ENCODE data around the gene RYR1.
"Not testable (repeated sequence)": the region's sequence is repeated elsewhere in the genome, so short reads cannot be mapped to it uniquely, and the experiment has no call there.

The RYR1 gene

DNA sequence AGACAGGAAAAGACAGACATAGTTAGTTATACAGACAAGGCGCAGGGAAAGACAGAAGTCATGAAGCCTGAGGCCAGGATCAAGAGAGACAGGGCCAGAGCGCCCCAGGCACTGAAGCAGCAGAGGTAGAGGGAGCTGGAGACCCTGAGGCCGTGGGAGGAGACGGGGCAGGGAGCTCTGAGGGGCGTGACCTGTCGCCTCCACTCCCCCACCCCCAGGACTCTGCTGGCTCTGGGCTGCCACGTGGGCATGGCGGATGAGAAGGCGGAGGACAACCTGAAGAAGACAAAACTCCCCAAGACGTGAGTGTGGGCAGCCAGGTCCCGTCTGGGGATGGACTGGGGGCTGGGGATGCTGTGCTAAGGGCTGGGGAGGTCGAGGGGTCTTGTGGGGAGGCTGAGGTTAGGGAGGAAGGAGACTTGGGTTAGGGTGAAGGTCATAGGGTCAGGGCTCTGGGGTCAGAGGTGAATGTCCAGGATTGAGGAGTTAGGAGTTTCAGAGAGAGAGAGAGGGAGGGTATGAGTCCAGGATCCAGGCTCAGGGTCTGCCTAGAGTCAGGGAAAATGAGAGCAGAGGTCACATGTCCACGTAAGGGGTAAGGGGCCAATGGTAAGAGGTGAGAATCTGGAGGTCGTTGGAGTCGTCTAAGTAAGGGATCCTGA lies 31.1 kb downstream of the RYR1 start:
- H3K9me3 ChIP-seq (ENCODE audit: control insufficient read depth, insufficient read depth, low read length): no peaks in the 10 kb centered on the region
- no peak overlapping the region for H3K27ac ChIP-seq (ENCODE audit: low read depth, low read length)
- no peak overlapping the region for H3K4me3 ChIP-seq (ENCODE audit: low read depth, low read length)
- no peaks in the 10 kb centered on the region for H3K4me1 ChIP-seq (ENCODE audit: control insufficient read depth, insufficient read depth, low read length)
- H3K9ac ChIP-seq (ENCODE audit: low read depth, low read length): no peak overlapping the region
- no peaks in the 10 kb centered on the region for H3K27me3 ChIP-seq (ENCODE audit: control insufficient read depth, insufficient read depth, low read length)
- H3K36me3 ChIP-seq (ENCODE audit: control insufficient read depth, insufficient read depth, low read length): peaks cover 74% of the 10 kb centered on the region

DNA sequence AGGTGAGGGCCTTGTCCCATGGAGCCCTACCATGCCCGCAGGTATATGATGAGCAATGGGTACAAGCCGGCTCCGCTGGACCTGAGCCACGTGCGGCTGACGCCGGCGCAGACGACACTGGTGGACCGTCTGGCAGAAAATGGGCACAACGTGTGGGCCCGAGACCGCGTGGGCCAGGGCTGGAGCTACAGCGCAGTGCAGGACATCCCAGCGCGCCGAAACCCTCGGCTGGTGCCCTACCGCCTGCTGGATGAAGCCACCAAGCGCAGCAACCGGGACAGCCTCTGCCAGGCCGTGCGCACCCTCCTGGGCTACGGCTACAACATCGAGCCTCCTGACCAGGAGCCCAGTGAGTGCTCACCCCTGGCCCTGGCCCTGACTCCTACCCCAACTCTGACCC lies 32.6 kb downstream of the RYR1 start:
- no peaks in the 10 kb centered on the region for H3K9me3 ChIP-seq (ENCODE audit: control insufficient read depth, insufficient read depth, low read length)
- no peak overlapping the region for H3K27ac ChIP-seq (ENCODE audit: low read depth, low read length)
- H3K36me3 ChIP-seq (ENCODE audit: control insufficient read depth, insufficient read depth, low read length): peaks cover 76% of the 10 kb centered on the region
- no peaks in the 10 kb centered on the region for H3K27me3 ChIP-seq (ENCODE audit: control insufficient read depth, insufficient read depth, low read length)
- no peak overlapping the region for H3K9ac ChIP-seq (ENCODE audit: low read depth, low read length)
- no peaks in the 10 kb centered on the region for H3K4me1 ChIP-seq (ENCODE audit: control insufficient read depth, insufficient read depth, low read length)
- no peak overlapping the region for H3K4me3 ChIP-seq (ENCODE audit: low read depth, low read length)

DNA sequence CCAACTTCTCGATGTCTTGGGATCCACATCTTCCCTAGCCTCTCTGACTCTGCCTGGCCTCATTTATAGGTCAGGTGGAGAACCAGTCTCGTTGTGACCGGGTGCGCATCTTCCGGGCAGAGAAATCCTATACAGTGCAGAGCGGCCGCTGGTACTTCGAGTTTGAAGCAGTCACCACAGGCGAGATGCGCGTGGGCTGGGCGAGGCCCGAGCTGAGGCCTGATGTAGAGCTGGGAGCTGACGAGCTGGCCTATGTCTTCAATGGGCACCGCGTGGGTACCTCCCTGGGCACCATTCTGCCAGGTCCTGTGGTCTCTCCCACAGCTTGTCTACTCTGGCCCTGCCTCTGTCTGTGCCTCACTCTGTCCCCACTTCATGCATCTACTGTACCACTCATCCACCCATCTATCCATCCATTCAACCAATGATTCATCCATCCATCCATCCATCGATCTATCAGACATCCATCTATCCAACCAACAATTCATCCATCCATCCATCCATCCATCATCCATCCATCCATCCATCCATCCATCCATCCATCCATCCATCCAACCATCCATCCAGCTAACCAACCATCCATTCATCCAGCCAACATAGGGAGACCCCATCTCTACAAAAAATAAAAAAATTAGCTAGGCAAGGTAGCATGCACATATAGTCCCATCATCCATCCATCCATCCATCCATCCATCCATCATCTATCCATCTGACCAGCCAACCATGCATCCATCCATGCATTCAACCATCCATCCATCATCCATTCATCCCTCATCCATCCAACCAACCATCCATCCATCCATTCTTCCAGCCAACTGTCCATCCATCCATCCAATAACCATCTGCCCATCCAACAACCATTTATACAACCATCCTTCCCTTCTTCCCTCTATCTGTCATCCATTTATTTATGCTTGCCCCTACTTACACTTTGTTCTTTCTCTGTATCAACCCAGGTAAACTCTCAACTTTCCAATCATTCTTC lies 34.3 kb downstream of the RYR1 start:
- Histone ChIP-seq H3K27ac (ENCODE audit: low read depth, low read length) (no peak overlapping the region), H3K9ac (ENCODE audit: low read depth, low read length) (no peak overlapping the region), H3K4me3 (ENCODE audit: low read depth, low read length) (no peak overlapping the region), H3K4me1 (ENCODE audit: control insufficient read depth, insufficient read depth, low read length) (no peaks in the 10 kb centered on the region), H3K36me3 (ENCODE audit: control insufficient read depth, insufficient read depth, low read length) (peaks cover 67% of the 10 kb centered on the region), H3K9me3 (ENCODE audit: control insufficient read depth, insufficient read depth, low read length) (no peaks in the 10 kb centered on the region), H3K27me3 (ENCODE audit: control insufficient read depth, insufficient read depth, low read length) (no peaks in the 10 kb centered on the region)

GRCh38 chr19:38469151-38469550 lies 35.7 kb downstream of the RYR1 start:
- H3K36me3 ChIP-seq (ENCODE audit: control insufficient read depth, insufficient read depth, low read length): peaks cover 77% of the 10 kb centered on the region
- no peaks in the 10 kb centered on the region for H3K9me3 ChIP-seq (ENCODE audit: control insufficient read depth, insufficient read depth, low read length)
- H3K4me3 ChIP-seq (ENCODE audit: low read depth, low read length): no peak overlapping the region
- H3K27ac ChIP-seq (ENCODE audit: low read depth, low read length): no peak overlapping the region
- no peak overlapping the region for H3K9ac ChIP-seq (ENCODE audit: low read depth, low read length)
- H3K27me3 ChIP-seq (ENCODE audit: control insufficient read depth, insufficient read depth, low read length): no peaks in the 10 kb centered on the region
- H3K4me1 ChIP-seq (ENCODE audit: control insufficient read depth, insufficient read depth, low read length): no peaks in the 10 kb centered on the region

- H3K27ac ChIP-seq (ENCODE audit: low read depth, low read length): peak overlapping the region; percentile 11
- H3K36me3 ChIP-seq (ENCODE audit: control insufficient read depth, insufficient read depth, low read length): peaks cover 76% of the 10 kb centered on the region
- no peak overlapping the region for H3K4me3 ChIP-seq (ENCODE audit: low read depth, low read length)
- no peaks in the 10 kb centered on the region for H3K27me3 ChIP-seq (ENCODE audit: control insufficient read depth, insufficient read depth, low read length)
- H3K9me3 ChIP-seq (ENCODE audit: control insufficient read depth, insufficient read depth, low read length): no peaks in the 10 kb centered on the region
- no peaks in the 10 kb centered on the region for H3K4me1 ChIP-seq (ENCODE audit: control insufficient read depth, insufficient read depth, low read length)
- H3K9ac ChIP-seq (ENCODE audit: low read depth, low read length): no peak overlapping the region
Measured at GRCh38 chr19:38470788-38471480, 37.4 kb downstream of the RYR1 start.

DNA sequence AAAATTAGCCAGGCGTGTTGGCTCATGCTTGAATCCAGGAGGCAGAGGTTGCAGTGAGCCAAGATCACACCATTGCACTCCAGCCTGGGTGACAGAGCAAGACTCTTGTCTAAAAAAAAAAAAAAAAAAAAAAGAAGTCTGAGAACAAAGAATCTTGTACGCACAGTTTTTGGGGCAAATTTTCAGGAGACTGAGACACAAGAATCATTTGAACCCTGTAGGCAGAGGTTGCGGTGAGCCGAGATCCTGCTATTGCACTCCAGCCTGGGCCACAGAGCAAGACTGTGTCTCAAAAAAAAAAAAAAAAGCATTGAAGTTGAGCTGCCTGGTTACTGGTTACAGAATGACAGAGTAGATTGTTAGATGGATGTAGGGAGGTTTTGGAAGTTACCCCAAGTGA lies 39.2 kb downstream of the RYR1 start:
- H3K4me3 ChIP-seq (ENCODE audit: low read depth, low read length); H3K27me3 ChIP-seq (ENCODE audit: control insufficient read depth, insufficient read depth, low read length); H3K9ac ChIP-seq (ENCODE audit: low read depth, low read length); H3K9me3 ChIP-seq (ENCODE audit: control insufficient read depth, insufficient read depth, low read length); H3K4me1 ChIP-seq (ENCODE audit: control insufficient read depth, insufficient read depth, low read length); H3K27ac ChIP-seq (ENCODE audit: low read depth, low read length): not testable (repeated sequence)
- peaks cover 65% of the 10 kb centered on the region for H3K36me3 ChIP-seq (ENCODE audit: control insufficient read depth, insufficient read depth, low read length)

DNA sequence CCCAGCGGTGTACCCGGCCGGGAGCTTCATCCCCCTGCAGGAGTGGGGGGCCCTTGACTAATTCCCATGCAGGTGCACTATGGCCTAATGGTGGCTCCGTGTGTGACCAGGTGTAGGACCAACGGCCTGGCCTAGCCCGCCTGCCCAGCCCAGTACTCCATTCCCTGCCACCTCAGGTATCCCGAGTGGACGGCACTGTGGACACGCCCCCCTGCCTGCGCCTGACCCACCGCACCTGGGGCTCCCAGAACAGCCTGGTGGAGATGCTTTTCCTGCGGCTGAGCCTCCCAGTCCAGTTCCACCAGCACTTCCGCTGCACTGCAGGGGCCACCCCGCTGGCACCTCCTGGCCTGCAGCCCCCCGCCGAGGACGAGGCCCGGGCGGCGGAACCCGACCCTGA lies 39.7 kb downstream of the RYR1 start:
- Histone ChIP-seq H3K4me3 (ENCODE audit: low read depth, low read length) (no peak overlapping the region), H3K4me1 (ENCODE audit: control insufficient read depth, insufficient read depth, low read length) (no peaks in the 10 kb centered on the region), H3K9me3 (ENCODE audit: control insufficient read depth, insufficient read depth, low read length) (no peaks in the 10 kb centered on the region), H3K36me3 (ENCODE audit: control insufficient read depth, insufficient read depth, low read length) (peaks cover 60% of the 10 kb centered on the region), H3K27ac (ENCODE audit: low read depth, low read length) (no peak overlapping the region), H3K27me3 (ENCODE audit: control insufficient read depth, insufficient read depth, low read length) (no peaks in the 10 kb centered on the region), H3K9ac (ENCODE audit: low read depth, low read length) (no peak overlapping the region)

DNA sequence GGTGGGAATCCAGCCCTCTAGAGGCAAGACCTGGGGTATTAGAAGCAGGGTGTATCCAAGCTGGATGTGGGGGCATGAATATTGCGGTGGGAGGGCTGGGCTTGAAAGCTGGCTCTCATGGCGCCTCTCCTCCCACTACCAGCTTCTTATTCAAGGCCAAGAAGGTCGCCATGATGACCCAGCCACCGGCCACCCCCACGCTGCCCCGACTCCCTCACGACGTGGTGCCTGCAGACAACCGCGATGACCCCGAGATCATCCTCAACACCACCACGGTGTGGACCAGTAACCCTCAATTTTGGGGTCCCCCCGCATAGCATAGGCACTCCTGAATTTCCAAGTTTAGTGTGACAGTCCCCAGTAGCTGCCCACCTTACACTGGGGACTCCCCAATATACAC lies 41.7 kb downstream of the RYR1 start:
- no peaks in the 10 kb centered on the region for H3K27me3 ChIP-seq (ENCODE audit: control insufficient read depth, insufficient read depth, low read length)
- no peak overlapping the region for H3K9ac ChIP-seq (ENCODE audit: low read depth, low read length)
- H3K27ac ChIP-seq (ENCODE audit: low read depth, low read length): no peak overlapping the region
- H3K9me3 ChIP-seq (ENCODE audit: control insufficient read depth, insufficient read depth, low read length): no peaks in the 10 kb centered on the region
- no peaks in the 10 kb centered on the region for H3K4me1 ChIP-seq (ENCODE audit: control insufficient read depth, insufficient read depth, low read length)
- H3K36me3 ChIP-seq (ENCODE audit: control insufficient read depth, insufficient read depth, low read length): peaks cover 52% of the 10 kb centered on the region
- H3K4me3 ChIP-seq (ENCODE audit: low read depth, low read length): no peak overlapping the region

GRCh38 chr19:38478273-38478971 lies 44.9 kb downstream of the RYR1 start:
- H3K4me1 ChIP-seq (ENCODE audit: control insufficient read depth, insufficient read depth, low read length): no peaks in the 10 kb centered on the region
- H3K27ac ChIP-seq (ENCODE audit: low read depth, low read length): no peak overlapping the region
- H3K36me3 ChIP-seq (ENCODE audit: control insufficient read depth, insufficient read depth, low read length): peaks cover 44% of the 10 kb centered on the region
- no peak overlapping the region for H3K9ac ChIP-seq (ENCODE audit: low read depth, low read length)
- no peak overlapping the region for H3K4me3 ChIP-seq (ENCODE audit: low read depth, low read length)
- no peaks in the 10 kb centered on the region for H3K27me3 ChIP-seq (ENCODE audit: control insufficient read depth, insufficient read depth, low read length)
- H3K9me3 ChIP-seq (ENCODE audit: control insufficient read depth, insufficient read depth, low read length): no peaks in the 10 kb centered on the region

- no peak overlapping the region for H3K27ac ChIP-seq (ENCODE audit: low read depth, low read length)
- H3K4me3 ChIP-seq (ENCODE audit: low read depth, low read length): no peak overlapping the region
- H3K27me3 ChIP-seq (ENCODE audit: control insufficient read depth, insufficient read depth, low read length): no peaks in the 10 kb centered on the region
- peaks cover 59% of the 10 kb centered on the region for H3K36me3 ChIP-seq (ENCODE audit: control insufficient read depth, insufficient read depth, low read length)
- no peak overlapping the region for H3K9ac ChIP-seq (ENCODE audit: low read depth, low read length)
- H3K9me3 ChIP-seq (ENCODE audit: control insufficient read depth, insufficient read depth, low read length): no peaks in the 10 kb centered on the region
- no peaks in the 10 kb centered on the region for H3K4me1 ChIP-seq (ENCODE audit: control insufficient read depth, insufficient read depth, low read length)
Measured at GRCh38 chr19:38482496-38482895, 49.0 kb downstream of the RYR1 start.
